GM20000 (cell line): ENCODE data around the gene QKI.
"Not testable (repeated sequence)": the region's sequence is repeated elsewhere in the genome, so short reads cannot be mapped to it uniquely, and the experiment has no call there.

Source experiments
- DNase-seq: peaks from one replicate; pipeline ENCODE4 v3.0.0; 2012; ENCODE audit warnings: low spot score
- TF ChIP-seq, protein P1 (sequence below): IDR thresholded peaks from 2 replicates; pipeline ENCODE4 v1.5.1; 2012; ENCODE audit warnings: mild to moderate bottlenecking, control low read depth; ENCODE audit errors: extremely low read depth, missing control alignments

Gene QKI

DNA sequence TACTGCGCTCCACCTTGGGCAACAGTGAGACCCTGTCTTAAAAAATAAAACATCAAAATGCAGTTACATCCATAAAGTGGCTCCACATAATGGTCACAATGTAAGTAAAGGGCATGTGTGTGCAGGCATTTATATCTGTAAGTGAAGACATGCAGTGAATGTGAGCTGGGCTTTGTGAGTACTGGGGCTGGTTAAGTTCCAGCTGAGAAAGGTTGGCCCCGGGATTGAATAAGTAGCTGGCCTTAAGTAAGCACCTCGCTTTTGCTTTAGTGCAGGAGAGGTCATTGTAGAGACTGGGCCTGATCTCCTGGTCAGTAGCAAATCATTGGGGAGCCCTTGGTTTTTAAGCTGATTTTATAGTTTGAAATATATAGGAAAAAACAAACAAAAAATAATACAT is 8.0 kb downstream of the QKI start:
- no peak for DNase-seq
- TF ChIP-seq, protein P1, sequence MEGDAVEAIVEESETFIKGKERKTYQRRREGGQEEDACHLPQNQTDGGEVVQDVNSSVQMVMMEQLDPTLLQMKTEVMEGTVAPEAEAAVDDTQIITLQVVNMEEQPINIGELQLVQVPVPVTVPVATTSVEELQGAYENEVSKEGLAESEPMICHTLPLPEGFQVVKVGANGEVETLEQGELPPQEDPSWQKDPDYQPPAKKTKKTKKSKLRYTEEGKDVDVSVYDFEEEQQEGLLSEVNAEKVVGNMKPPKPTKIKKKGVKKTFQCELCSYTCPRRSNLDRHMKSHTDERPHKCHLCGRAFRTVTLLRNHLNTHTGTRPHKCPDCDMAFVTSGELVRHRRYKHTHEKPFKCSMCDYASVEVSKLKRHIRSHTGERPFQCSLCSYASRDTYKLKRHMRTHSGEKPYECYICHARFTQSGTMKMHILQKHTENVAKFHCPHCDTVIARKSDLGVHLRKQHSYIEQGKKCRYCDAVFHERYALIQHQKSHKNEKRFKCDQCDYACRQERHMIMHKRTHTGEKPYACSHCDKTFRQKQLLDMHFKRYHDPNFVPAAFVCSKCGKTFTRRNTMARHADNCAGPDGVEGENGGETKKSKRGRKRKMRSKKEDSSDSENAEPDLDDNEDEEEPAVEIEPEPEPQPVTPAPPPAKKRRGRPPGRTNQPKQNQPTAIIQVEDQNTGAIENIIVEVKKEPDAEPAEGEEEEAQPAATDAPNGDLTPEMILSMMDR, result no peak

DNA sequence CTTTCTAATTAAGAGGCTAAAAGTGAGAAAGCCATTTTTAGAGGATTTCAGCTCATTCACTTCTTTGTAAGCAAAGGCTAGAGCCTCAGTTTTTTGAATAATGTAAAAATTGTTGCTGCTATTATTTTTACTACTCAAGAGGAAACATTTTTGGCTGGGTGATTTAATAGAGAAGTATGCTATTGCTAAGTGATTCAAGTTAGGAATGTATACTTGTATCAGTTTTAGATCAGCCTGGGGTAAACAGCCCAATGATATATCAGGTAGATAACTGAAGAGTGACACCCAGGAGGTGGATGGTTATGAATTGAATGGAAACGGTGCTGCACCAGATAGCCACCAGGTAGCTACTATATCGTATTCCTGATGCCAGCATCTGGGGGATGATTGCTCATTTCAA is 9.2 kb downstream of the QKI start:
- DNase-seq, result no peak
- TF ChIP-seq, protein P1, result no peak

DNA sequence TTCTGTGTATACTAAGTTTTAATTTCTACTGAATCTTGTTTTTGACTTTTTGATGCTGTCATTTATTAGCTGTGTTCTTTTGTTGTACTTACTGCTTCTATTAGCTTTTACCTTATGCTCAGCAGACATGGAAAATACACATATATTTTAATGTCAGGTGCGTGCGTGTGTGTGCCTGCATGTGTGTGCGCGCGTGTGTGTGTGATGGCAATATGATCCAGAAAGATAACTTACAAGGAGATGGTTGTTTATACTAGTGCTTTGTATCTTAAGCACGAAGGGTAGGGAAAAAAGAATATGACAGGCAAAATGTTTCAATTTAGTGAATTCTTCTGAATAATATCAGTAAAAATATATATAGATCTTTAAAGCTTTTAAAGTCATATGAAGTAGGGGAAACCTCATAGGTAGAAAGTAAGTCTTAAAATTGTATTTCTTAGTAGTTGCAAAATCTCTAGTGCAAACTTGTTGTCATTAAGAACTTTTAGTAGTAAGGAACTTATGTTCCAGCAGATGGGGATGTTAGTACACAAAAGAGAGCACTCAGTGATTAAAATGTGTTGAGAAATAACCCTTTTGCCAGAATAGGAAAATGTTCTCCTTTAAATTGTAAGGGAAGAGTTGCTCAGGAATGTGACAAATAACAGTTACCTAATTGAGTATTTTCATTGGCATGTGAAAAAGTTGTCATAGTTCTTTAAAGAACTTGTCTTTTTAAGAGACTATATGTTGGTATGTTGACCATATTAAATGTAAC is 13.2 kb downstream of the QKI start:
- TF ChIP-seq, protein P1, result no peak
- DNase-seq, result no peak

DNA sequence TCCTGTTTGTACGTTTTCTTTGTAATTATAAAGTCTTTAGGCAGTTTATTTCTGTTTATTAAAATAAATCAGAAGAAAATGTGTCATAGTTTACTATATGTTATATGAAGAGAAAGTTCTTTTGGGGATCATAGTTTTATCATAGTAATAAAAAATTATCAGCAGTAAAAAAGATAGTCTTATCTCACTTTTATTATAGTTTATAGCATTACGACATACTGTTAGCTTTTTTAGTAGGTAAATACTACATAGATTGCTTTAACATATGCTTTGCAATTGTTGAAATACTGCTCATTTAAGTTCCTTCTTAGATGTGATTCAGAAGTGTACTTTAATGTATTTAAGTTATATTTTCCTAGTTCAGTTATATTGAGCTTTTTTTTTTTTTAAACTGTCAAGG is 13.9 kb downstream of the QKI start:
- TF ChIP-seq, protein P1, result no peak
- no peak for DNase-seq

DNA sequence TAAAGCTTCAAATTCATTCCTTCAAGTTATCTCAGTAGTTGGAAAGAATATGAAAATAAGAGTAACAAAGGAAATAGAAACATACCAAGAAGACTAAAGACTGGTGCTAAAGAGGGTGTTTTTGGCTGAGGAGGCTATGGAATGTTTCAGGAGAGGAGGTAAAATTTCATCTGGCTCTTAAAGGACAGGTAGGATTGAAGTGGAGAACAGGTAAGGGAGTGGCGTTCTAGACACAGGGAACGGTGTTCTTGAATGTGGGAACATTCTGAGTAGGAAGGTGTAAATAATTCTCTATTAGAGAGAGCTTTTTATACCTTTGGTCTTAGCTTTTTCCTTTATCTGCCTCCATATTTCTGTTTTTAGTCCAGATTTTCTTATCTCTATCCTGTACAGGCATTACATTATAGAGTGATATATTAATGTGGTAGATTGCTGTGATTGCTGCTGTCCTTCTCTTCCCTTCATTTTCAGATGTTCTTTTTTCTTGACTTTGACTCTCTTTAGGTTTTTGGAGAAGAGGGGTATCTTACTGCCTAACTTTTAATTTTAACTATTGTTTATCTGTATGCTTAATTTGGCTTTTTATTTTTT is 15.4 kb downstream of the QKI start:
- TF ChIP-seq, protein P1, result no peak

DNA sequence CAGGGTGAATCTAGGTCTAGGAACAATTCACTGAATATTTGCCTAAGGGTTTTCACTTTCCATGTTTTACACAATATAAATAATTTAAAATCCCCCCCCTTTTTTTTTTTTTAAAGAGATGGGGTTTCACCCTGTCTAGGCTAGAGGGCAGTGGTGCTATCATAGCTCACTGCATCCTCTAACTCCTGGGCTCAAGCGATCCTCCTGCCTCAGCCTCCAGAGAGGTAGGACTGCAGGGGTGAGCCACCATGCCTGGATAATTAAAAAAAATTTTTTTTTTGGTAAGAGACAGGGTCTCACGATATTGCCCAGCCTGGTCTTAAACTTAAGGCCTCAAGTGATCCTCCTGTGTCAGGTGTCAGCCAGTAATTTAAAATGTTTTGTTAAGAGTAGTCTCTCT is 17.8 kb downstream of the QKI start:
- TF ChIP-seq, protein P1, result no peak
- no peak for DNase-seq

More for the DNA sequence above, 15.4 kb downstream of the QKI start:
- DNase-seq, result no peak

DNA sequence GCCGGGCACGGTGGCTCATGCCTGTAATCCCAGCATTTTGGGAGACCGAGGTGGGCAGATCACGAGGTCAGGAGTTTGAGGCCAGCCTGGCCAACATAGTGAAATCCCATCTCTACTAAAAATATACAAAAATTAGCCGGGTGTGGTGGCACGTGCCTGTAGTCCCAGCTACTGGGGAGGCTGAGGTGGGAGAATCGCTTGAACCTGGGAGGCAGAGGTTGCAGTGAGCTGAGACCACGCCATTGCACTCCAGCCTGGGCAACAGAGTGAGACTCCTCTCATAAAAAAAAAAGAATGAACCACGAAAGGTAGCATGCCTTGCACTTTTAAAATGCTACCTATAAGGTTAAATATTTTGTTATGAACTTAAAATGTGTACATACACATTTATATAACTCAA is 19.0 kb downstream of the QKI start:
- not testable (repeated sequence) for DNase-seq

DNA sequence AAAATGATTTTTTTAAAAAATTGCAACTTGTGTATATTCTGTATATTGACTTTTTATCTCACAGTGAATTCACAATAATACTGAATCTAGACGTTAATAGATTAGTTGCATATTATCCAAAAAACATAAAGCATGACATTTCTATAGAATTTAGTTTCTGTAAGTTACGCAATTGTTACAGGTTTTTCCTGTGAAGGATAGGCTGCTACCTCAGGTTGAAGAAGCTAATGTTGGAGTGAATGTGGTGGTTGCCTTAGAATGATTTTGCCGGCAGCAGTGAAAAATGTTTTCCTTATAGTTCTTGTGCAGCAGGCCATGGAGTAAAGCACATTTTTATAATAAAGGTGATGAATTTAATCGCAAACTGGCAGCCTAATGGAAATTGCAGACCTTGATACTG is 20.5 kb downstream of the QKI start:
- TF ChIP-seq, protein P1, result no peak

More for the DNA sequence above, 20.5 kb downstream of the QKI start:
- no peak for DNase-seq
